Measurements from ENCODE around the gene HMGN2.
A peak's percentile ranks its signal among the peaks of the same experiment; 100 is the strongest.
"Not testable (repeated sequence)": the region's sequence is repeated elsewhere in the genome, so short reads cannot be mapped to it uniquely, and the experiment has no call there.

Gene HMGN2

DNA sequence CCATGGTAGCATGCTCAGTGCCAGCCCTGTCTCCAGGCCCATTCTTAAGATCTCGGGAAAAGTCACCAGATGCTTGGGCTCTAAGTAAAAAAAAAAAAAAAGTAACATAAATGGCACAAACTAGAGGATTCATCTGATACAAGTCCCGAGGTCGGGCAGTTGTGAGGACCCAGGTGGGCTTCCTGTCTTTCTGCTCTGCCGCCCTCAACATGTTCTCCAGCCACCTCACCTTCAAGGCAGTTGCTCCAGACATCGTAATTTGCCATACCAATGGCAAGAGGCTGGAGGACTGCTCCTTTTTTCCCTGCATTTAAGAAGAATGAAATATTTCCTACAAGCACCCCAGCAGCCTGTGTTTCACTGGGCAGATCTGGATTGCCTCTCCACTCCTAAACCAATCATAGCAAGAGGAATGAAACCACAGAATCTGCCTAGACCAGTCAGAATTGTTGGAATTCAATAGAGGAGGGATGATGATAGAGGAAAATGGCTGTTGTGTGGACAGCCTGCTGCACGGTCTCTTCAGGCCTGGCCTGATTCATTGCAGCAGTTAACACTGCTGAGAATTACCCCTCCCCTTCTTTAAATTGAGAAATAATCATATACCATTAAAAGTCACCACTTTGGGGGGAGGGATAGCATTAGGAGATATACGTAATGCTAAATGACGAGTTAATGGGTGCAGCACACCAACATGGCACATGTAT is 5.4 kb downstream of the HMGN2 start:
- DNase-seq (ENCODE audit: low spot score), result no peak

- no peak for DNase-seq (ENCODE audit: low spot score)
These were observed 5.9 kb downstream of the HMGN2 start for GRCh38 chr1:26478159-26478558.

GRCh38 chr1:26478988-26479387 is 6.7 kb downstream of the HMGN2 start:
- DNase-seq (ENCODE audit: low spot score), result no peak

GRCh38 chr1:26482921-26483320 is 10.7 kb downstream of the HMGN2 start:
- no peak for DNase-seq (ENCODE audit: low spot score)

DNA sequence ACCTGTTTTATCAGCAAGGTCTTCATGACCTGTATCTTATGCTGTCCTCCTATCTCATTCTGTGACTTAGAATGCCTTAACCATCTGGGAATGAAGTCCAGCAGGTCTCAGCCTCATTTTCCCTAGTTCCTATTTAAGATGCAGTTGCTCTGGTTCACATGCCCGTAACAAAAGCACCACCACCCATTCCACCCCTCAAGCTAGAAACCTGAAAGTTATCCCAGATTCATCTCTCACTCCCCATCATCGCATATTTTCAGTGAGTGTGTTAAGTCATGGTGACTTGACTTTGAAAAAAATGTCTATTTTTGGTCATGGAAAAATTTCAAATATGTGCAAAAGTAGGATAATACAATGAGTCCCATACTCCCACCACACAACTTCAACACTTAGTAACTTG is 11.7 kb downstream of the HMGN2 start:
- no peak for DNase-seq (ENCODE audit: low spot score)

DNA sequence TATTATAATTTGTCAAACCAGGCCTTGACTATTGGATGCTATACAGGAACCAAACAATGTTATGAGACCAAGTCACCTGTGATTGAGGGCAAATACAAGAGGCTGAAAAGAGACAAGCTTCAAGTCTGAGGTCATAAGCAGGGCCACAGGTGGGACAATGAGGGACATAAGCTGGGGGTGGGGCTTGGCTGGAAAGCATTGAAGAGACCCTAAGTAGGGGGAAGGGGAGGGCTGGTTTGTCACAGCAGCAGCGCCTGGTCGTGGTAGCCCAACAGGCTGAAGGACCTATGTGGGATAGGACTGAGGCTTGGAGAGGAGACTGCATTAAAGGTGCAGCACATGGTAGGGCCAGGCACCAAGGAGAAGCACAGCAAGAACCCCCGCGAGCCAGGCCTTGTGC is 17.9 kb downstream of the HMGN2 start:
- DNase-seq (ENCODE audit: low spot score), result no peak

GRCh38 chr1:26493267-26493666 is 21.0 kb downstream of the HMGN2 start:
- no peak for DNase-seq (ENCODE audit: low spot score)

GRCh38 chr1:26493938-26494337 is 21.7 kb downstream of the HMGN2 start:
- DNase-seq (ENCODE audit: low spot score), result no peak

DNA sequence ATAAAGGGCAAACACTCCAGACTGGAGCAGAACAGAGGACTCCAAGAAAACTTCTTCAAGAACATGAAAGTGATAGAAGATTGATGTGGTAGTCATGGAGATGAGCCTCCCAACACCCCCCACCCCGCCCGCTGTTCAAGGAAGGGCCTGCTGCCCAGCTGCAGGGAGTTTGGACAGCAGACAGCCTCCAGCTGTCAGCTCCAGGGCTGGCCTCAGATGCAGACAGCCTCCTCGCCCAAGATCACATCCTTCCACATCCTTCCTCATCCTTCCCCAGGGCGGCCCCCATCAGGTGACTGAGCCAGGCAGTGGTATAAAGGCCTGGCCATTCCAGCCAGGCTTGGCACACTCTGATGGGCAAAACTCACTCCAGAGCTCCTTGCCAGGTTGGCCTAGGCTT is 24.6 kb downstream of the HMGN2 start:
- DNase-seq (ENCODE audit: low spot score), result no peak

GRCh38 chr1:26498894-26499293 is 26.7 kb downstream of the HMGN2 start:
- no peak for DNase-seq (ENCODE audit: low spot score)

DNA sequence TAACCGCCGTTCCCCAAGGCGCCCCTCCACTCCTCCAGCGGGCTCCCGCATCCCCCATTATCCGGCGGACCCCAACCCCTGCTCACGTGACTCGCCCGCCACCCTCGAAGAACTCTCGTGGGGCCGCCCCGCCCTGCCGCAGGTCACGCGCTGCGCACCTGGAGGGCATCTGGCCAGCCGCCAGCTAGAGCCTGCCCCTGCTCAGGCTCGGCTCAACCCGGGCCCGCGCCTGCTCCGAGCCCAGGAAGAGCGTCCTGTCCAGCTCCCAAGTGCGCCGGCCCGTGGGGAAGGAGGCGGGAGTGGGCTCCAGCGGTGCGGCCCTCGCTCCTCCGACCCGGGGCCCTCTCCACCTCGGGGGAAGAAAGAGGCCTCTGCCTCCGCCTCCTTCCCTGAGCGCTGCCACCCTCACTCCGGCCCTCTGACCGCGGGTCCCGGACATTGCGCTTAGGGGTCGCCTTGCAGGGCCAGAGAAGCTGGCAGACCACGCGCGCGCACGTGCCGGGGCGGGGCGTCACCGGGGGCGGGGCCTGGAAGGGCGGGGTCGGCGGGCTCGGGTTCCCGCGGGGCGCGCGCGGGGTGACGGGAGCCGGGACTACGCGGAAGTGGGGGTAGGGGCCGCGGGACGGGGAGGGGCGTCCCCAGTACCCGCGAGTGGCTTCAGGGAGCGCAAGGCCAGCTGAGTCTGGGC is 28.4 kb downstream of the HMGN2 start:
- DNase-seq (ENCODE audit: low spot score), result peak; percentile 97

- DNase-seq (ENCODE audit: low spot score), result not testable (repeated sequence)
These were observed 38.5 kb downstream of the HMGN2 start for GRCh38 chr1:26510711-26511110.

- DNase-seq (ENCODE audit: low spot score), result not testable (repeated sequence)
These were observed 43.6 kb downstream of the HMGN2 start for GRCh38 chr1:26515836-26516235.

- DNase-seq (ENCODE audit: low spot score), result no peak
These were observed 44.9 kb downstream of the HMGN2 start for GRCh38 chr1:26516987-26517765.

DNA sequence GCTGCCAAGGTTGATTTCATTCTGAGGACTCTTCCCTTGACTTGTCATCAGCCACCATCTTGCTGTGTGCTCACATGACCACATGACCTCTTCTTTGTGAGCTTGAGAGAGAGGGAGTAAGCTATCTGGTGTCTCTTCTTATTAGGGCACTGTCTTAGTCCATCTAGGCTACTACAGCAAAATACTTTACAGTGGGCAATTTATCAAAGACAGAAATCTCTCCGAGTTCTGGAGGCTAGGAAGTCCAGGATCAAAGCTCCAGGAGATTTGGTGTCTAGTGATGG is 45.5 kb downstream of the HMGN2 start:
- DNase-seq (ENCODE audit: low spot score), result no peak

- no peak for DNase-seq (ENCODE audit: low spot score)
These were observed 46.1 kb downstream of the HMGN2 start for GRCh38 chr1:26518355-26518754.

GRCh38 chr1:26520339-26520738 is 48.1 kb downstream of the HMGN2 start:
- no peak for DNase-seq (ENCODE audit: low spot score)

DNA sequence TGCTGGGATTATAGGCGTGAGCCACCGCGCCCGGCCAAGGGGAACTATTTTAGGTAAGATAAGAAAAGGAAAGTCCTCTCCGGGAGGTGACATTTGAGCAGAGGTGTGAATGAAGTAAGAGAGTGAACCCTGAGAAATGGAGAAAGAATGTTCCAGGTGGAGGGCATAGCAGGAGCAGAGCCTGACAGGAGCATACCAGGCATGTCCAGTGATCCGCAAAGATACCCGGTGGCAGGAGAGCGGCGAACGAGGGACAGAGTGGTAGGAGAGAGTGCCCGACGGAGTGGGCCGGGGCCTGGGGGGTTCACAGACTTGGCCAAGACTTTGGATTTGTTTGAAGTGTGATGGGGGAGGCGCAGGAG is 49.4 kb downstream of the HMGN2 start:
- no peak for DNase-seq (ENCODE audit: low spot score)

DNA sequence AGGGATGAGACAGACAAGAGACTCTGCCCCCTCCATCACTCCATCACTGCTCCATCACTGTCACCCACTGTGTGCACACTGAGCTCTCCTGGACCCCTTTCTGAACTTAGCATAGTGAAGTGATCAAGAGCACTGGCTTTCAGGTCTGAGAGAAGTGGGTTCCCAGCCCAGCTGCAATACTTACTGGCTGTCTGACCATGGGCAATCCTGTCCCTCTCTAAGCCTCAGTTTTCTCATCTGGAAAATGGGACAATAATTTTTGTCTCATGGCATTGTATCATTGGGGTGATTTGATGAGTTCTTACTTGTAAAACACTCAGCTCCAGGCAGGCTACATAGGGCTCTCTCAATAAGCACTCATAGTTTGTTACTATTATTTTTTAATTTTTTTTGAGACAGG is 49.8 kb downstream of the HMGN2 start:
- DNase-seq (ENCODE audit: low spot score), result no peak

DNA sequence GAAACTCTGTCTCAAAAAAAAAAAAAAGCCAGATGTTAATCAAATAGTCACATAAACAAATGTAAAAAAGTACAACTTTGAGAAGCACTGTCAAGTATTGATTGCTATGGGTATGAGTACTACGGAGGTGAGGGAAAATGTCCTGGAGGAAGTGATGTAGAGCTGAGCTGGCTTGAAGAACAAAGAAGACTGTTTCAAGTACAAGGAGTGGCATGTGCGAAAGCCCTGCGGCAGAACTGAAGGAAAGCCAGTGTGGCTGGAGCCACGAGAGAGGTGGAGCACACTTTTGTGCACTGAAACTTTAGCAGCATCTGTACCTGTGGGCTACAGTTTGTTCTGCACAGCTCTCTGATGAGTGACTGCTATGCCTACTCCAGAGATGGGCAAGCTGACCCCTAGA is 51.9 kb downstream of the HMGN2 start:
- DNase-seq (ENCODE audit: low spot score), result no peak

Data from left forelimb (tissue), 1 donor.